ELR (cell line): ENCODE data around the gene EHD2.
"Not testable (repeated sequence)": the region's sequence is repeated elsewhere in the genome, so short reads cannot be mapped to it uniquely, and the experiment has no call there.

ENCODE experiments used
- DNase-seq: peaks from one replicate; pipeline ENCODE4 v3.0.0-alpha.2; 2015; ENCODE audit warnings: low read depth

Gene EHD2

GRCh38 chr19:47713046-47714021 lies at the start of gene EHD2:
TSS of gene EHD2 (plus strand) at chr19:47713422. CDS start at chr19:47716613, 3,191 bp downstream.
- DNase-seq = peak; percentile 77

- DNase-seq = peak; percentile 85
Observed at GRCh38 chr19:47663435-47663910, 49.7 kb upstream of the EHD2 start.

- DNase-seq = peak; percentile 96
Observed at GRCh38 chr19:47663911-47664771, 49.1 kb upstream of the EHD2 start.

GRCh38 chr19:47668556-47668955 lies 44.7 kb upstream of the EHD2 start:
- DNase-seq = not testable (repeated sequence)

- no peak for DNase-seq
Observed at GRCh38 chr19:47670736-47671135, 42.5 kb upstream of the EHD2 start.

GRCh38 chr19:47671499-47671898 lies 41.7 kb upstream of the EHD2 start:
- DNase-seq = no peak

- no peak for DNase-seq
Observed at GRCh38 chr19:47673426-47673825, 39.8 kb upstream of the EHD2 start.

- no peak for DNase-seq
Observed at GRCh38 chr19:47674548-47674947, 38.7 kb upstream of the EHD2 start.

- no peak for DNase-seq
Observed at GRCh38 chr19:47675271-47675670, 38.0 kb upstream of the EHD2 start.

GRCh38 chr19:47675859-47676258 lies 37.4 kb upstream of the EHD2 start:
- DNase-seq = no peak

GRCh38 chr19:47676811-47677210 lies 36.4 kb upstream of the EHD2 start:
- no peak for DNase-seq

- no peak for DNase-seq
Observed at GRCh38 chr19:47679251-47679900, 33.8 kb upstream of the EHD2 start.

- no peak for DNase-seq
Observed at GRCh38 chr19:47679922-47680857, 33.0 kb upstream of the EHD2 start.

- no peak for DNase-seq
Observed at GRCh38 chr19:47680858-47681332, 32.3 kb upstream of the EHD2 start.

- no peak for DNase-seq
Observed at GRCh38 chr19:47681388-47681787, 31.8 kb upstream of the EHD2 start.

- DNase-seq = no peak
Observed at GRCh38 chr19:47681936-47682335, 31.3 kb upstream of the EHD2 start.

- no peak for DNase-seq
Observed at GRCh38 chr19:47682939-47683338, 30.3 kb upstream of the EHD2 start.

- DNase-seq = no peak
Observed at GRCh38 chr19:47686679-47687450, 26.4 kb upstream of the EHD2 start.

GRCh38 chr19:47687906-47688305 lies 25.3 kb upstream of the EHD2 start:
- no peak for DNase-seq

GRCh38 chr19:47691090-47691489 lies 22.1 kb upstream of the EHD2 start:
- DNase-seq = no peak
